Midbrain (tissue), 1 donor: ENCODE results near the gene TGDS.

Experiments
- DNase-seq: peaks from one replicate; lab custom pipeline; 2025; lab: John Stamatoyannopoulos, UW

Gene TGDS

GRCh38 chr13:94599877-94600276, 3.9 kb upstream of the TGDS start:
- no peak for DNase-seq

- no peak for DNase-seq
Observed at GRCh38 chr13:94598281-94598680, 2.3 kb upstream of the TGDS start.

DNA sequence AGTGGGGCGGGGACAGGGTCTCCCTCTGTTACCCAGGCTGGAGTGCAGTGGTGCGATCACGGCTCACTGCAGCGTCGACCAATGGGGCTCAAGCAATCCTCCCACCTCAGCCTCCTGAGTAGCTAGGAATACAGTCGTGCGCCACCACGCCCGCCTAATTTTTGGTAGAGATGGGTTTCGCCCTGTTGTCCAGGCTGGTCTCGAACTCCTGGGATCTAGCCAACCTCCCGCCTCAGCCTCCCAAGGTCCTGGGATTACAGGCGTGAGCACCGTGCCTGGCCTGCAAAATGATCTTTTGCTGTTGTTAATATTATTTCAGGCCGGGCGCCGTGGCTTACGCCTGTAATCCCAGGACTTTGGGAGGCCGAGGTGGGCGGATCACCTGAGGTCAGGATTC, 621 bp upstream of the TGDS start:
- DNase-seq: no peak

GRCh38 chr13:94595001-94595949, 677 bp downstream of the TGDS start:
- DNase-seq: no peak

GRCh38 chr13:94590744-94591143, 5.2 kb downstream of the TGDS start:
- DNase-seq: no peak

GRCh38 chr13:94588541-94588940, 7.4 kb downstream of the TGDS start:
- DNase-seq: no peak

DNA sequence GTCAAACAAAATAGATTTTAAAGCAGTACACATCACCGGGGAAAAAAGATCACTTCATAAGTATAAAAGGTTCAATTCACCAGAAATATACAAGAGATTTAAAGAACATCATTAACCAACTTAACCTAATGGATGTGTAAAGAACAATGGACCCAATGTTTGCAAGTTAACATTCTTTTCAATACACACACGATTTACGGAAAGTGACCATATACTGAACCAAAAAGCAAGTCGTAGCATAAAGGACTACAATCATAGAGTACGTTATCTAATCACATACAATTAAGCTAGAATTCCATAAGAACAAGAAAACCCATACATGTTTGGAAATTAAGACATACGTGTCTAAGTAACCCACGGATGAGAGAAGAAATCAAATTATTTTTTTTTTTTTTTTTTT, 9.6 kb downstream of the TGDS start:
- no peak for DNase-seq

DNA sequence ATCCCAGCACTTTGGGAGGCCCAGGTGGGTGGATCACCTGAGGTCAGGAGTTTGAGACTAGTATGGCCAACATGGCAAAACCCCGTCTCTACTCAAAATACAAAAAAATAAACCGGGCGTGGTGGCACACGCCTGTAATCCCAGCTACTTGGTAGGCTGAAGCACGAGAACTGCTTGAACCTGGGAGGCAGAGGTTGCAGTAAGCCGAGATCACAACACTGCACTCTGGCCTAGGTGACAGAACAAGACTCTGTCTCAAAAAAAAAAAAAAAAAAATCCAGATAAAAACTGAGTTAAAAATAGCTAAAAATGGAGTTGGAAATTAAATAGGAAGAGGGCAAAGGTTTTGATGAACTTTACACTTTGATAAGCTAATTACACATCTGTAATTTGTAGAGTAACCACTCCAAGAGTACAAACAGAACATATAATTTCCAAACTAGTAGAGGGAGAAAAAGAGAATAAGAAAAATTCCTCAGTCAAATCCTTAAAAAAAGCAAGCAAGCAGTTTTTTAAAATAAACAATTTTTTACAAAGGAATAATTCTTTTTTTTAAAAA, 10.3 kb downstream of the TGDS start:
- DNase-seq: no peak

- no peak for DNase-seq
Observed at GRCh38 chr13:94583926-94584325, 12.0 kb downstream of the TGDS start.

GRCh38 chr13:94579063-94579462, 16.9 kb downstream of the TGDS start:
- no peak for DNase-seq

- DNase-seq: no peak
Observed at GRCh38 chr13:94569615-94570014, 26.3 kb downstream of the TGDS start.

DNA sequence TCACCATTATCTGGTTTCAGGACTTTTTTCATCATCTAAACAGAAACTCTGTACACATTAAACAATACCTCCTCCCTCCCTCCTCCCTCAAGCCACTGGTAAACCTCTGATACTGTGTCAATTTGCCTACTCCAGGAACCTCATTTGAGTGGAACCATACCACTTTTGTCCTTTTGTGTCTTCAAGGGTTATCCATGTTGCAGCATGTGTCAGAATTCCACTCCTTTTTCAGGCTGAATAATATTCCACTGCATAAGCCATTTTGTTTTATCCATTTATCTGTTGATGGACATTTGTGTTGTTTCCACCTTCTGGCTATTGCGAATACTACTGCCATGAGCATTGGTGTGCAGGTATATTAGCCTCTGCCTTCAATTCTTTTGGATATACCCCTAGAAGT, 27.5 kb downstream of the TGDS start:
- no peak for DNase-seq

DNA sequence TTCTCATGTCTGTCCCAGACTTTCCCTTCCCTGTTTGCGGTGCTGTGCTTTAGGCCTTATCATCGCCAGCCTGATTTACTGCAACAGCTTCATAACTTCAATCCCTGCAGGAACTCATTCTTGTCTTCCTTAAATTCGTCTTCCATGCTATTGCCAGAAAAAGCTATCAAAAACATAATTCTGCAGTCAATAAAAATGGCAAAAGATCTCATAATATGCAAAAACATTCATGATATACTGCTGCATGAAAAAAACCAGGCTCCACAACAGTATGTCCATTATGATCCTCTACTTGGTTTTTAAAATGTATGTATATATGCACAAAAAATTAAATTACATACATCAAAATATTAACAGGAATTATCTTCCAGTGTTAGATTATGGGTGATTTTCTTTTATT, 28.4 kb downstream of the TGDS start:
- DNase-seq: no peak

GRCh38 chr13:94561126-94561525, 34.8 kb downstream of the TGDS start:
- DNase-seq: no peak

- DNase-seq: no peak
Observed at GRCh38 chr13:94560116-94560515, 35.8 kb downstream of the TGDS start.

DNA sequence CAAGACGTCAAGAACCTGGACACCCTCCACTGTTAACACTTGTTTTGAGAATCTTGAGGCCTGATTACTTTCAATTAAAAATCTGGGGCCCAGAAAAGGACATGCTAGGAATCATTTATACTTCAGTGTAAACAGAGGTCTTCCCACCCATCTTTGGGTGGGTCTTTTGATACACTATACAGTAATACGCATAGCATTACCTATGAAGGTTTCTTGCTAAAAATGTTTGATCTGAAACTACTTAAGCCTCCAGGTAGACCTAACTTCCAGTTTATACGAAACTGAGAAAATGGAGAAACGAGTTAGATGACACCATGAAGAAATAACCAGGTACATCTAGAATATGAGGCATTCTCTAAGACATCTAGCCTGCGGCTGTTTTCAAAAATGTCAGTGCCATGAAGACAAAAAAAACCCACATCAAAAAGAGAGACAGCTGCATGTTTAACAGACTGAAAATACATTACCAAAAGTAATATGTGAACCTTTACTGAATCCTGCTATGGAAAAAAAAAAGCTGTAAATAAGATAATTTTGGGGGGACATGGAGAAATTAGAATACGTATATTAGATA, 36.6 kb downstream of the TGDS start:
- DNase-seq: no peak

DNA sequence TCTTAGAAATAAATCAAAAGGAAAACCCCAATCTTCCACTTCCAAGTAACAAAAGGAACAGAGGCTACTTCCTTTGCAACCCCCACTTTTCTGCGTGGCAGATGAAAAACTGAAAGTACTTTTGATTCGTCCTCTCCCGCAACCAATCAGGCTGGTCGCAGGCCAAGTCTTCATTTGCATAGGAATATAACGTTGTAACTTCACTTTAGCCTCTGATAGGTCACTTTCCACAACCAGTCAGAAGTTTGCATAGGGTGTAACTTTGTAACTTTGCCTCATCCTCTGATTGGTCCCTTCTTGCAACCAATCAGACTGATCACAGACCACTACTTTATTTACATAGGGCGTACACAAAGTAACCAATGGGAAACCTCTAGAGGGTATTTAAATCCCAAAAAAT, 37.2 kb downstream of the TGDS start:
- DNase-seq: no peak

GRCh38 chr13:94557684-94558235, 38.2 kb downstream of the TGDS start:
- DNase-seq: no peak

GRCh38 chr13:94556621-94557020, 39.3 kb downstream of the TGDS start:
- DNase-seq: no peak

GRCh38 chr13:94556041-94556440, 39.9 kb downstream of the TGDS start:
- DNase-seq: no peak

DNA sequence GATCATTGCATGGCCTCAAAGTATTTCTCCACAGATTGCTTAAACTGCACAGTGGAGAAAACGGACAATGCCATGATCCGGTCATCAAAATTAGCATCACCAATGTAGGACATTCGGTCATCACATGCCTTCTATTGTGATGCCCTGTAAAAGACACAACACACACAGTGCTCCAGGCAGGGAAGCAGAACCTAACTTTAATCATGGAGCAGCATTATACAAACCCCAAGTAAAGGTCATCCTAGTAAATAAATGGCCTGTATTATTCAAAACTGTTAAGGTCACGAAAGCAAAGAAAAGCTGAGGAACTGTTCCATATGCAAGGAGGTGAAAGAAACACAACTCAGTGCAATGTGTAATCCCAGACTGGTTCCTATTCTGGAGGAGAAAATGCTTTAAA, 42.2 kb downstream of the TGDS start:
- no peak for DNase-seq

DNA sequence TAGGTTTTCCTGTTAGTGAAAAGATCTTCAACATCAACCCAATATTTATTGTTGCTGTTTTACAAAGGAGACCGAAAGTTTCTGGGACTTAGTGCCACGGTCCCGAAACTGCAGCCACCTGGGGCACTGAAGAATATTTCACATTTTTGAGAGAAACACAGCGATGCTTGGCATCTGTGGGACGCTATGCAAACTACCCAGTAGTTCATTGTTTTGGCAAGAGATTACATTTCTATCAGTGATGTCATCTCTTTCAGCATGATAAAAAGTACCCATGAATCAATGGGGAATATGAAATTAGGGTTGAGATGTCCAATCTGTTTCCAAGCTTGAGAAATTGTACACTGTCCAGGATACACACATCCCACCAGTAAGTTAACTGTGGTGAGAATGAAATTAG, 43.9 kb downstream of the TGDS start:
- no peak for DNase-seq
